GM10847 (cell line): Measurements from ENCODE around the gene VASH2.

Experiments used
- POLR2A ChIP-seq: IDR thresholded peaks from 2 replicates; pipeline ENCODE4 v1.6.1; 2011; ENCODE audit not compliant: insufficient read length; ENCODE audit errors: extremely low read depth

Gene VASH2

GRCh38 chr1:212968368-212968863, 18.1 kb downstream of the VASH2 start:
- TF ChIP-seq POLR2A, result no peak

GRCh38 chr1:212970085-212970484, 19.7 kb downstream of the VASH2 start:
- TF ChIP-seq POLR2A, result no peak

GRCh38 chr1:212971312-212971711, 21.0 kb downstream of the VASH2 start:
- no peak for TF ChIP-seq POLR2A

- TF ChIP-seq POLR2A, result no peak
These were observed 23.1 kb downstream of the VASH2 start for GRCh38 chr1:212973426-212973825.

- TF ChIP-seq POLR2A, result no peak
These were observed 23.6 kb downstream of the VASH2 start for GRCh38 chr1:212973899-212974298.

GRCh38 chr1:212974711-212975110, 24.4 kb downstream of the VASH2 start:
- no peak for TF ChIP-seq POLR2A

- TF ChIP-seq POLR2A, result no peak
These were observed 25.0 kb downstream of the VASH2 start for GRCh38 chr1:212975111-212975918.

GRCh38 chr1:212976586-212976985, 26.2 kb downstream of the VASH2 start:
- TF ChIP-seq POLR2A, result no peak

GRCh38 chr1:212977781-212978645, 27.7 kb downstream of the VASH2 start:
- TF ChIP-seq POLR2A, result no peak

- TF ChIP-seq POLR2A, result no peak
These were observed 29.2 kb downstream of the VASH2 start for GRCh38 chr1:212979340-212980122.

- TF ChIP-seq POLR2A, result no peak
These were observed 29.9 kb downstream of the VASH2 start for GRCh38 chr1:212980123-212980785.

GRCh38 chr1:212981025-212981495, 30.7 kb downstream of the VASH2 start:
- TF ChIP-seq POLR2A, result no peak

GRCh38 chr1:212981571-212982328, 31.4 kb downstream of the VASH2 start:
- no peak for TF ChIP-seq POLR2A
